Psoas muscle (tissue), 8 donors: ENCODE measurements around the gene ERMARD. TPM values are rescaled to one million over a fixed set of nuclear protein-coding genes. Genes with fewer than 3 reads are reported as not detected.

Source experiments
- ATAC-seq, 4 donors: fragments of 200-7000 bp; cut with Tn5 transposase; one replicate each; pipeline ENCODE4 v1.9.1; 2020; ENCODE audit warnings: moderate library complexity in 3 of 4, mild to moderate bottlenecking in 2 of 4
- DNase-seq, 2 donors: peaks; one replicate each; pipeline ENCODE4 v3.0.0-alpha.2; 2020
- H3K27ac ChIP-seq: fragments of 200-600 bp; one replicate; pipeline ENCODE4 v1.8.0; 2022
- H3K27me3 ChIP-seq, 3 donors: fragments of 200-600 bp in 1 of 3; one replicate each; pipeline versions ENCODE4 v1.6.1 to v1.8.0; 2013 to 2022; ENCODE audit warnings: low read length in 2 of 3, mild to moderate bottlenecking in 2 of 3, moderate library complexity in 1 of 3; ENCODE audit not compliant: insufficient read depth in 3 of 3
- H3K36me3 ChIP-seq, 2 donors: fragments of 200-600 bp in 1 of 2; one replicate each; pipeline versions ENCODE4 v1.6.1 to v1.8.0; 2013 to 2022; ENCODE audit warnings: low read depth in 1 of 2, mild to moderate bottlenecking in 1 of 2, moderate library complexity in 1 of 2; ENCODE audit not compliant: insufficient read depth in 1 of 2
- H3K4me1 ChIP-seq: fragments of 200-600 bp; one replicate; pipeline ENCODE4 v1.8.0; 2022
- H3K4me3 ChIP-seq: fragments of 200-600 bp; one replicate; pipeline ENCODE4 v1.8.0; 2022; ENCODE audit warnings: mild to moderate bottlenecking
- H3K9me3 ChIP-seq: fragments of 200-600 bp; one replicate; pipeline ENCODE4 v1.8.0; 2022
- WGBS, 3 donors: extraction: QIAGEN DNeasy Blood & Tissue Kit; methylation state at CpG; one replicate each; pipeline versions ENCODE4 v1.1.6 to v1.1.7; 2013; 5-methylcytosine and 5-hydroxymethylcytosine counted together
- intact Hi-C, 2 donors: fragments of 100-400 bp; cut with DNase I; formaldehyde crosslinking; loops; one replicate each; pipeline versions ENCODE4 v1.11.0 to v1.14.2; 2022
- polyA plus RNA-seq, 3 donors: library from polyadenylated mRNA; stranded (reverse); fragments of 200-250 nt; gene quantifications; one replicate each; pipeline ENCODE4 v1.2.3, GENCODE V29; 2013
- total RNA-seq, 4 donors: library from RNA; stranded (reverse); fragmentation: NEBNext Ultra II Directional in 2 of 4; extraction: Animal tissue kit (Norgen Biotek cat#: 25700) in 2 of 4; gene quantifications; one replicate each; pipeline versions ENCODE4 v1.2.1 to v1.2.4, GENCODE V29; 2021 to 2023
- TF ChIP-seq, protein P1 (sequence below): fragments of 200-600 bp; IDR thresholded peaks from one replicate; pipeline ENCODE4 v1.8.0; 2022; ENCODE audit warnings: antibody characterized with exemption
- donor health status: healthy with polysubstance abuse.
- donor health status: DM: no; HTN: no; CAD: no; lungs with moderate emphysema.
- donor health status: Bipolar disorder and iron deficiency.
- donor health status: healthy.
- donor health status: DM: yes; HTN: yes; CAD: no.
- donor health status: DM: no; HTN: no; CAD: no.
- donor health status: DM: no; HTN: no; CAD: no.
- donor health status: DM: yes; HTN: yes; CAD: no.

The ERMARD gene
- total and polyA plus RNA-seq, 7 donors = 7.9 to 13.3 (median 11.4) TPM

DNA sequence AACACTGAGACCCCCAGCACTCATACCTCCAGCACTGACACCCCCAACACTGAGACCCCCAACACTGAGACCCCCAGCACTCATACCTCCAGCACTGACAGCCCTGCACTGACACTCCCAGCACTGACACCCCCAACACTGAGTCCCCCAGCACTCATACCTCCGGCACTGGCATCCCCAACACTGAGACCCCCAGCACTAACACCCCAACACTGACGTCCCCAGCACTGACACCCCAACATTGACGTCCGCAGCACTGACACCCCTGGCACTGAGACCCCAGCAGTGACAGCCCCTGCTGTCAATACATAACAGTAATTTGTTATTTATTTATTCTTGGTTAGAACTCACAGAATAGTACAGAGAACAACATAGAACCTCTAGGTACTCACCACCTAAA is 58.0 kb downstream of the ERMARD start:
- ATAC-seq (no peak), DNase-seq (no peak)
- no peak overlapping the region for H3K27ac ChIP-seq
- H3K4me3 ChIP-seq = no peak overlapping the region
- no peaks in the 10 kb centered on the region for H3K36me3 ChIP-seq
- WGBS, 3 donors = 89 to 93% (median 90%) methylated on average over 4 of the region's 4 CpGs
- no peaks in the 10 kb centered on the region for H3K9me3 ChIP-seq
- peaks cover 0 to 17% (median 0%) of the 10 kb centered on the region in 3 donors for H3K27me3 ChIP-seq
- intact Hi-C loops = no loop called here
- TF ChIP-seq, protein P1, sequence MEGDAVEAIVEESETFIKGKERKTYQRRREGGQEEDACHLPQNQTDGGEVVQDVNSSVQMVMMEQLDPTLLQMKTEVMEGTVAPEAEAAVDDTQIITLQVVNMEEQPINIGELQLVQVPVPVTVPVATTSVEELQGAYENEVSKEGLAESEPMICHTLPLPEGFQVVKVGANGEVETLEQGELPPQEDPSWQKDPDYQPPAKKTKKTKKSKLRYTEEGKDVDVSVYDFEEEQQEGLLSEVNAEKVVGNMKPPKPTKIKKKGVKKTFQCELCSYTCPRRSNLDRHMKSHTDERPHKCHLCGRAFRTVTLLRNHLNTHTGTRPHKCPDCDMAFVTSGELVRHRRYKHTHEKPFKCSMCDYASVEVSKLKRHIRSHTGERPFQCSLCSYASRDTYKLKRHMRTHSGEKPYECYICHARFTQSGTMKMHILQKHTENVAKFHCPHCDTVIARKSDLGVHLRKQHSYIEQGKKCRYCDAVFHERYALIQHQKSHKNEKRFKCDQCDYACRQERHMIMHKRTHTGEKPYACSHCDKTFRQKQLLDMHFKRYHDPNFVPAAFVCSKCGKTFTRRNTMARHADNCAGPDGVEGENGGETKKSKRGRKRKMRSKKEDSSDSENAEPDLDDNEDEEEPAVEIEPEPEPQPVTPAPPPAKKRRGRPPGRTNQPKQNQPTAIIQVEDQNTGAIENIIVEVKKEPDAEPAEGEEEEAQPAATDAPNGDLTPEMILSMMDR = no peak
- no peaks in the 10 kb centered on the region for H3K4me1 ChIP-seq

DNA sequence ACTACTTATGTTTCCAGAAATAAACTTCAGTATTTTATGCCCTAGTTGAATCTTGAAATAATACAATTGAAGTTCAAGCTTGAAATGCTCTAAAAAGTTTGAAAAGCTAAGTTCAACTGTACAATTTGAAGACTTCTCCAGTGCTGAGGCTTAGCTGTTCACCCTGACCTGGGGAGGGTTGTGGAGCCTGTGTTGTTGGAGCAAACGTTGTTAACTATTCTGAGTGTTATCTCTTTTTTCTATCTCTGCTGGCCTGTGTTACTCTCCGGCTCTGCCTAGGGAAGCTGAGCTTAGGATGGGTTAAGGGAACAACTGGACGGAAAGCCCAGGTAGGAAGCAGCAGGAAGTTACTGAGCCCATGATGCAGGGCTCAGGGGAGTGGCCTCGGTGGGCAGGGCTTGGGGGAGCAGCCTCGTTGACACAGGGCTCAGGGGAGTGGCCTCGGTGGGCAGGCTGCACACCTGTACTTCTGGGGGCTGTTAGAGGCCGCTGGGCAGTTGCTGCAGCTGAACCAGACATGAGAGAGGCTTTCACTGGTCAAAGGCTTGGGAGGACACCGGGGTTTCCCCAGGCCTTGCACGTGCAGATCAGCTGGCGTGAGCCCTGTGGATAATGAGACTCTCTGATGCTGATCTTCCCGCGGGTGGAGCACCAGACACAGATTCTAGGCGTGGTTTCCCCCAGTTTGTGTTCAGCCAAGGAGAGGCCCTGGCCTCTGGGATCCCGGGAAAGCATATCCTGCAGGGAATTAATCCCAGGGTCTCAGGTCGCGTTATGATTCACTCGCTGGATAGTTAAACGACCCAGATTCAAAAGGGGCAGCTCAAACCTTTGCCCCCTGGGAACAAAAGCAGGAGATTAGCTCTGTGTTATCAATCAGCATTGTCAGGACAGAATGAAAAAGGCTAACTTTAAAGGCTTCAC is 58.9 kb downstream of the ERMARD start:
- intact Hi-C loops = no loop called here
- no peaks in the 10 kb centered on the region for H3K4me1 ChIP-seq
- TF ChIP-seq, protein P1 = no peak
- 29 to 33% (median 32%) methylated on average over 18 of the region's 18 CpGs for WGBS, 3 donors
- no peaks in the 10 kb centered on the region for H3K36me3 ChIP-seq
- no peak for DNase-seq
- peaks cover 0 to 10% (median 0%) of the 10 kb centered on the region in 3 donors for H3K27me3 ChIP-seq
- H3K27ac ChIP-seq = no peak overlapping the region
- ATAC-seq = peak in 1 of 4 donors; percentile 25
- H3K4me3 ChIP-seq = no peak overlapping the region
- no peaks in the 10 kb centered on the region for H3K9me3 ChIP-seq

DNA sequence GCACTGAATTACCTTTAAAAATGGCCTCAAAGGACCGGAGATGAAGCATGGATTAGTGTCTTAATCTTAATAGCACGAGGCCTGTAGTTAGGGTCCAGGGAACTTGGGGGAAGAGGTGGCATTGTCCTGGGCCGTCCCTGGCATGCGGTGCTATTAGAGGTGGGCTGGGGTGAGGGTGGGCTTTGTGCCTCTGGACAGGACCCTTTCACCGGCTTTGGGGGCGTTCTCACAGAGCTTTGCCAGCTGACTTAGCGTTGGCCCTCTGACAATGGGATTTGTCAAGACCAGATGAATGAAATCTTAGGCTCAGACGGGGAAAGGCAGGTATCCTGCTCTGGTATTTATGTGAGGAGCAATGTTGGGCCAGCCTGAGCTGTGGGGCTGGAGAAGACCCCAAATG is 59.6 kb downstream of the ERMARD start:
- TF ChIP-seq, protein P1 = no peak
- no peaks in the 10 kb centered on the region for H3K36me3 ChIP-seq
- no peaks in the 10 kb centered on the region for H3K9me3 ChIP-seq
- ATAC-seq = no peak
- no peaks in the 10 kb centered on the region for H3K4me1 ChIP-seq
- no peak for DNase-seq
- H3K4me3 ChIP-seq = no peak overlapping the region
- intact Hi-C loops = no loop called here
- H3K27ac ChIP-seq = no peak overlapping the region
- H3K27me3 ChIP-seq = peaks cover 0 to 4% (median 0%) of the 10 kb centered on the region in 3 donors
- 87 to 90% (median 87%) methylated on average over 8 of the region's 8 CpGs for WGBS, 3 donors

DNA sequence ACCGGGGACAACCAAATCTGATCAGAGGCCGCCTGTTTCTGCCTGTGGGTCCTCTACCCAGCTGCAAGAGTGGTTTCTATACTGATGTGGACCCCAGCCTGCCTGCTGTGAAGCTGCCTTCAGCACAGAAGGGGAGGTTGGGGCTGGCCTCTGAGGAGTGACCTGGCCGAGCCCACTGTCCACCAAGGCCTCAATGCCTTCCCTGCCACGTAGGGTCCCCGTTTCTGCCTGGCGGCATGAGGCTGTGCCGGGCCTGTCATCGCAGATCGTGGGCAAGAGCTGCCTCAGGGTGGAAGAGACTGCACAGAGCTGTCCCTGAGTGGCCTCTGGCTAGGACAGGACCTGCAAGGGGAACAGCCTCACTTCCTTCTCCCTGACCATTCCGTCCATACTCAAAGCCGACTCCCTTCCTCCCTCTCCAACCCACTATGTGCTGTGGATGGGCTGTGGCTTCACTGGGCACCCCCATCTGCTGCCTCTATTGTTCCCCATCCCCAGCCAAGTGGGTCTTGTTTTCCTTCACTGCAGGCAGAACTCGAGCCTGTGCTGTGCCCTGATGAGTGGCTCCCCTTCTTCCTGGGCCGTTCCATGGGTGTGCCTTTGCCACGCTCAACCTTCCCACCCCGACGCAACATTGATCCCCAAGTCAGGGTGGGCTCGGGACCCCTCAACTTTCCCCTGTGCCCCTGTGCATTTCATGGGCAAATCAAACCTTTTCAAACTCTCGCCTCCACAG is 60.3 kb downstream of the ERMARD start:
- ATAC-seq (no peak), DNase-seq (no peak)
- TF ChIP-seq, protein P1 = no peak
- Histone ChIP-seq H3K4me3 (no peak overlapping the region), H3K27me3 (no peaks in the 10 kb centered on the region), H3K9me3 (peaks cover 4% of the 10 kb centered on the region), H3K27ac (no peak overlapping the region), H3K4me1 (no peaks in the 10 kb centered on the region), H3K36me3 (no peaks in the 10 kb centered on the region)
- 85 to 86% (median 86%) methylated on average over 17 to 18 of the region's 18 CpGs for WGBS, 3 donors
- intact Hi-C loops = no loop called here
